ACHN (cell line): Measurements from ENCODE around the gene ASTL.

Source experiments
- DNase-seq: peaks from one replicate; pipeline ENCODE4 v3.0.0-alpha.2; 2015
- in situ Hi-C: cut with HindIII; loops from 2 replicates; pipeline ENCODE4 v1.10.0; 2017; ENCODE audit warnings: low sequenced_read_pairs, low pct_ligation_motif_present, low pct_unique_long_range_greater_than_20kb

ASTL gene

DNA sequence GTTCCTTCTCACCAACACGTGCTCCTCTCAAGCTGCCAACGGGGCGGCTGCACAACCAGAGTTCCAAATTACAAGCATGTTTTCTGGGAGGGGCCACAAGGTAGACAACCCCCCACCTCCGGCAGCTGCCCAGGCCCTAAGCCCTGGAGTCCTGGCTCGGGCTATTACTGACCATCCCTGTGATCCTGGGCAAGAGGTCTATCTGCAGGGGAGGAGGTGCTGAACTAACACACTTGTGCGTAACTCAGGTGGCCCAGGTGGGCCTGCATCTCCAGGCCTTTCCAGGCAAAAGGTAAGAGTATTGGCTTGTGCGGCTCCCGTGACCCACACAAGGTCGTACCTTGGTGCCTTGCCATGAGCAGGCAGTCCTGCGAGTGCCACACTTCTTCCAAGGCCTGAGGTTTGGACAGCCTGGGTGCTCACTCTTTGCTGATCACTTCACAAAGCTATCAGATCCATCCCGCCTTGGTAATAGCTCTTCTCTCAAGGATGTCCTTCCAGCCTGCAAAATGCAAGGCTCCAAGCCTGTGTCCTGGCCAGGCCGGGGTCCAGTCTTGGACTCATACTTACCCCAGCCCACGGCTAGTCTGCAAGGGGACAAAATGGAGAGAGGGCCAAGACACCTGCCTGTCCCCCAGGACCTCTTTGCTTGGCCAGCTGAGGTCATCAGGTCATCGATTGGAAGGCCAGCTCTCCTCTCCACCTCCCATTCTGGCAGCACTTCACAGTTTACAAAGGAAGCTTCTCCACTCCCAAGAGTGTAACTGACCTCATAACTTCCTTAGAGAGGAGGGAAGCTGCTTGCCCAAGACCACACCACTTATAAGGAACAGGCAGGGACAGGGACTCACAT lies 55.9 kb downstream of the ASTL start:
- in situ Hi-C loops: no loop called here
- DNase-seq: no peak

DNA sequence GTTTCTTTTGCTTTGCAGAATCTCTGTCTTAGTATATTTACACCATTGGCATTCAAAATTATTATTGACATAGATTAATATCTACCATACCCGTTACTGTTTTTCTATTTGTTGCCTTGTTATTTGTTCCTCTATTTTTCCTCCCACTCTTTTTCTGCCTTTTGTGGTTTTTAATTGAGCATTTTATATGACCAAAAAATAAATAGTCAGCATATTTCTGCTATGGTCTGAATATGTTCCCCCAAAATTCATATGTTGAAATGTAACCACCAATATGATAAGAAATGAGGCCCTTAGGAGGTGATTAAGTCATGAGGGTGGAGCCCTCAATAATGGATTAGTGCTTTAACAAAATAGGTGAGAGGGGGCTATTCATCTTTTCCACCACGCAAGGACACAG lies 57.3 kb downstream of the ASTL start:
- in situ Hi-C loops: no loop called here
- DNase-seq: no peak

DNA sequence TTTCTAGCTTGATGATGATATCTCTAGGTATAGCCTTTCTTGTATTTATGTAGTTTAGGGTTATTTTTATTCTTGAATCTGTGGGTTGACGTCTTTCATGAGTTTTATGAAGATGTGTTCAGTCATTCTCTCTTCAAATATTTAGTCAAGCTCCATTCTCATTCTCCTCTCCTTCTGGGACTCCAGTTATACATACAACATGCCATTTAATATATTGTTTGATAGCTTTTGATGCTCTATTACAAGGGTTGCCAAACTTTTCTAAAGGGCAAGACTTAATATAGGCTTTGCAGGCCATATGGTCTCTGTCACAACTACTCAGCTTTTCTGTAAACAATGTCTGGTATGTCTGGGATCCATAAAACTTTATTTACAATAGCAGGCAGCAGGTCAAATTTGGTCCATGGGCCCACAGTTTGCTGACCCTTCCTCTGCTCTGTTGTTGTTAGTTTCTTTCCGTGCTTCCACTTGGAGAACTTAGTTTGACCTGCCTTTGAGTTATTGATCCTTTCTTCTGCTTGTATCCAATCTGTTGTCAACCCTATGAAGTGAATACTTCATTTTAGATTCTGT lies 63.0 kb downstream of the ASTL start:
- DNase-seq: no peak

DNA sequence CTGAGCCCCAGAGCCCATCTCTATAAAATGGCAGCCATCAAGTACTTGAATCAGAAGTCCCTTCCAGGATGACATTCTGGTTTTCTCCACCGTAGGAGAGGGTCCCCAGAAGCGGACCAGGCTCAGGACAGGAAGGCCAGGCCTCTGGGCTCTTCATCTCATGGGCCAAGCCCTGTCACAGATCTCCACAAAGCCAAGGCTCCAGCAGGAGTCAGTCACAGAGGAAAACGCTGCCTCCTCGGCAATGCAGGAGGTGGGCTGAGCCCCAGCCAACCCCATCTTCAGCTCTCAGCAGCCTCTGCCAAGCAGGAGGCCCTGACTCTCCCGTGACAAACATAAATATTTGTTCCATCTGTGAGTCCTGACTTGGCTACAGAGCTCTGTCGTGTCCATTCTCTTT lies 64.1 kb downstream of the ASTL start:
- in situ Hi-C loops: no loop called here
- DNase-seq: no peak

More for the DNA sequence above, 63.0 kb downstream of the ASTL start:
- in situ Hi-C loops: no loop called here

DNA sequence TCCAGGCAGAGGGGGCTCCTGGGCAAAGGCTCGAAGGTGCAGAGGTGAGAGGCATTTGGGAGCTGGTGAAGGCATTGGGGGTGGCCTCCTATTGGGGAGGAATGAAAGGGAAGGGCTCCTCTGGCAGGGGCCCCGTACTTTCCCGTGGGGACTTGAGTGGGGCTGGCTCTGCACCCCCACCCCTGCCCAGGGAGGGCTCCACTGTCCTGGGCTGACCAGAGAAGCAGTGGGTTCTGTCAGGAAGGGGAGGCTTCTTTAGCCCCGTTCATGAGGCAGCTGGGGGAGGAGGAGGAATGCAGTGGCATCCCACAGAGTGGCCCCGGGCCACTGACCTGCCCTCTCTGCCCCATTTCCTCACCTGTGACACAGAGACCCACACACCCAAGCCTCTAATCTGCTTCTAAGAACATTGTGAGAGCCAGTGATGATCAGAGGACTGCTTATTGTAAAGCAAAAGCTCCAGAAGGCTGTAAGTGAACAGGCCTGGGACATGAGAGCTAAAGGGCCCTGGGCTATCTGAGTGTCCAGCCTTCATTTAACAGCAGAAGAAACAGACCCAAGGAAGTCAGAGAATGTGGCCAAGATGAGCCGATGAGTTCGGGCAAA lies 65.0 kb downstream of the ASTL start:
- DNase-seq: no peak
- in situ Hi-C loops: no loop called here
